ENCODE measurements around the gene CSTPP1.

- TF ChIP-seq POLR2A (IDR thresholded peaks at IDR 0.05) (no peak), CTCF (IDR thresholded peaks at IDR 0.05 in 4 of 5, conservative IDR thresholded peaks at IDR 0.05 in 1 of 5) (no peak)
Measured at GRCh38 chr11:46982797-46983452, 46.4 kb downstream of the CSTPP1 start.

All from gastrocnemius medialis (tissue), 4 donors.